Endothelial cell (in vitro differentiated cells): ENCODE data around the gene COL7A1. TPM values are rescaled to one million over a fixed set of nuclear protein-coding genes. Genes with fewer than 3 reads are reported as not detected.
A peak's percentile ranks its signal among the peaks of the same experiment; 100 is the strongest.

Experiments
- DNase-seq: peaks from one replicate; pipeline ENCODE4 v3.0.0; 2021; ENCODE audit warnings: low spot score
- H3K27ac Mint-ChIP-seq: one replicate; pipeline ENCODE4 v1.8.0; 2021; ENCODE audit warnings: mixed read lengths, inconsistent platforms; ENCODE audit not compliant: unreplicated experiment
- H3K27me3 Mint-ChIP-seq: one replicate; pipeline ENCODE4 v1.8.0; 2021; ENCODE audit warnings: mild to moderate bottlenecking, moderate library complexity, mixed read lengths, inconsistent platforms; ENCODE audit not compliant: unreplicated experiment
- H3K36me3 Mint-ChIP-seq: one replicate; pipeline ENCODE4 v1.8.0; 2021; ENCODE audit warnings: mild to moderate bottlenecking, low read depth, mixed read lengths, inconsistent platforms; ENCODE audit not compliant: unreplicated experiment
- H3K4me1 Mint-ChIP-seq: one replicate; pipeline ENCODE4 v1.8.0; 2021; ENCODE audit warnings: mild to moderate bottlenecking, mixed read lengths, inconsistent platforms; ENCODE audit not compliant: unreplicated experiment
- H3K4me3 Mint-ChIP-seq: one replicate; pipeline ENCODE4 v1.8.0; 2021; ENCODE audit warnings: mild to moderate bottlenecking, mixed read lengths, inconsistent platforms; ENCODE audit not compliant: unreplicated experiment
- H3K9me3 Mint-ChIP-seq: one replicate; pipeline ENCODE4 v1.8.0; 2021; ENCODE audit warnings: mixed read lengths, inconsistent platforms; ENCODE audit not compliant: unreplicated experiment
- total RNA-seq: library from RNA; stranded (reverse); fragmentation: NEBNext Ultra II Directional; extraction: Animal tissue kit (Norgen Biotek cat#: 25700); gene quantifications from one replicate; pipeline ENCODE4 v1.2.1, GENCODE V29; 2021; ENCODE audit not compliant: unreplicated experiment
- TF ChIP-seq, protein P1 (sequence below): fragments of 200-600 bp; sonication (generic); IDR thresholded peaks from one replicate; pipeline ENCODE4 v1.5.0; 2021; ENCODE audit warnings: antibody characterized with exemption; ENCODE audit not compliant: unreplicated experiment

The COL7A1 gene
- total RNA-seq, 1 donor from 2014 or later: 5.2 TPM

DNA sequence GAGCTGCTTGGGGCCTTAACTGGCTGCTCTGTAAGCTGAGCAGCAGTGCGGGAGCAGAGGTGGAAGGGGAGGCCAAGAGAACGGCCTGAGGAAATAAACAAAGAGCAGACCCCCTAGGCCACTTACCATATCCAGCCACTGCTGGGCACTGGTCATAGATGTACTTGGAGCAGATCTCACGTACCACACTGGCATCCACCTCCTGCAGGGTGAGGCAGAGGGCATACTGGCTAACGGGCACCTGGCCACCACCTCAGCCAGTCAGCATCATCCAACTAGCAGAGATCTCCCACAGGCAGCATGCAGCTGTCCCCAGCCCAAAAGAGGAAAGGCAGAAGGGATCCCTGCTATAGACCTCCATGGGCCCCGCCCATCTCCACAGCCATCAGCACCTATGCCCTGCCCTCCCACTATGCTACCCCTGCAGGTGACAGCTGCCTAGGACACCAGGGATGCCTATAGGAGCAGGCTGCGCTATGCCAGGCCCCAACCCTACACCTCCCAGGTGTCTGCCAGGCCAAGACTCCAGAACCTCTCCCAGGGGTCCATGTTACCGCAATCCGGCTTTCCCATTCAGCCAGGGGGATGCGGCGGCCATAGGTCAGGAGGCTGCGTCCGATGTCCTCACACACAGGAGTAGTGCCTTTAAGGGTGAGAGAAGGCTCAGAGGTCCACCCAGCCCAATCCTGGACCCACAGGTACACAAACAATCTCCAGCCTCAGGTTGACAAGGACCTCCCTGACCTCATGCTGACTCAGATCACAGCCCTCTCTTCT is 4.6 kb upstream of the COL7A1 start:
- H3K27me3 Mint-ChIP-seq: peaks cover 5% of the 10 kb centered on the region
- H3K4me3 Mint-ChIP-seq: no peak overlapping the region
- H3K9me3 Mint-ChIP-seq: no peaks in the 10 kb centered on the region
- no peaks in the 10 kb centered on the region for H3K4me1 Mint-ChIP-seq
- TF ChIP-seq, protein P1, sequence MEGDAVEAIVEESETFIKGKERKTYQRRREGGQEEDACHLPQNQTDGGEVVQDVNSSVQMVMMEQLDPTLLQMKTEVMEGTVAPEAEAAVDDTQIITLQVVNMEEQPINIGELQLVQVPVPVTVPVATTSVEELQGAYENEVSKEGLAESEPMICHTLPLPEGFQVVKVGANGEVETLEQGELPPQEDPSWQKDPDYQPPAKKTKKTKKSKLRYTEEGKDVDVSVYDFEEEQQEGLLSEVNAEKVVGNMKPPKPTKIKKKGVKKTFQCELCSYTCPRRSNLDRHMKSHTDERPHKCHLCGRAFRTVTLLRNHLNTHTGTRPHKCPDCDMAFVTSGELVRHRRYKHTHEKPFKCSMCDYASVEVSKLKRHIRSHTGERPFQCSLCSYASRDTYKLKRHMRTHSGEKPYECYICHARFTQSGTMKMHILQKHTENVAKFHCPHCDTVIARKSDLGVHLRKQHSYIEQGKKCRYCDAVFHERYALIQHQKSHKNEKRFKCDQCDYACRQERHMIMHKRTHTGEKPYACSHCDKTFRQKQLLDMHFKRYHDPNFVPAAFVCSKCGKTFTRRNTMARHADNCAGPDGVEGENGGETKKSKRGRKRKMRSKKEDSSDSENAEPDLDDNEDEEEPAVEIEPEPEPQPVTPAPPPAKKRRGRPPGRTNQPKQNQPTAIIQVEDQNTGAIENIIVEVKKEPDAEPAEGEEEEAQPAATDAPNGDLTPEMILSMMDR: no peak
- H3K27ac Mint-ChIP-seq: no peak overlapping the region
- DNase-seq: no peak
- peaks cover 26% of the 10 kb centered on the region for H3K36me3 Mint-ChIP-seq

DNA sequence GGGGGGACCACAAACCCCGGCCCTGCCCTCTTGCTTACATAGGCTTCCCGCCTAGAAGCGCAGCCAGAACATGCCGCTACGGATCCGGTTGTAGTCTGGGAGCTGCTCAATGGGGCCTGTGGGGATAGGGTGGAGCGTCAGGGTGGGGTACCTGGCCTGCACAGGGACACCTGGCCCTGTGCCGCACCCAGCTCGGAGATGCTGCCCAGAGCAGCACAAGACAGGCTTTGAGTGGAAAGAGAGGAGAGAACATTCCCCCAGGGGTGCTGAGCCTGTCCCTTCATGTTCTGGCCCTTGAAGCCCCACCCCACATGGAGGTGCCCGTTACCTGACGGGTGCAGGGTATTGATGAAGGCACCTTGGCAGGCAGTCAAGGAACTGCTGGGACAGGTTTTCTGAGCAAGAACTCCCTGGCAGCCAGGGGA is 4.0 kb upstream of the COL7A1 start:
- Mint-ChIP-seq H3K27ac (no peak overlapping the region), H3K36me3 (peaks cover 19% of the 10 kb centered on the region), H3K4me3 (no peak overlapping the region), H3K27me3 (peaks cover 5% of the 10 kb centered on the region), H3K4me1 (no peaks in the 10 kb centered on the region), H3K9me3 (no peaks in the 10 kb centered on the region)
- TF ChIP-seq, protein P1: no peak
- DNase-seq: no peak

DNA sequence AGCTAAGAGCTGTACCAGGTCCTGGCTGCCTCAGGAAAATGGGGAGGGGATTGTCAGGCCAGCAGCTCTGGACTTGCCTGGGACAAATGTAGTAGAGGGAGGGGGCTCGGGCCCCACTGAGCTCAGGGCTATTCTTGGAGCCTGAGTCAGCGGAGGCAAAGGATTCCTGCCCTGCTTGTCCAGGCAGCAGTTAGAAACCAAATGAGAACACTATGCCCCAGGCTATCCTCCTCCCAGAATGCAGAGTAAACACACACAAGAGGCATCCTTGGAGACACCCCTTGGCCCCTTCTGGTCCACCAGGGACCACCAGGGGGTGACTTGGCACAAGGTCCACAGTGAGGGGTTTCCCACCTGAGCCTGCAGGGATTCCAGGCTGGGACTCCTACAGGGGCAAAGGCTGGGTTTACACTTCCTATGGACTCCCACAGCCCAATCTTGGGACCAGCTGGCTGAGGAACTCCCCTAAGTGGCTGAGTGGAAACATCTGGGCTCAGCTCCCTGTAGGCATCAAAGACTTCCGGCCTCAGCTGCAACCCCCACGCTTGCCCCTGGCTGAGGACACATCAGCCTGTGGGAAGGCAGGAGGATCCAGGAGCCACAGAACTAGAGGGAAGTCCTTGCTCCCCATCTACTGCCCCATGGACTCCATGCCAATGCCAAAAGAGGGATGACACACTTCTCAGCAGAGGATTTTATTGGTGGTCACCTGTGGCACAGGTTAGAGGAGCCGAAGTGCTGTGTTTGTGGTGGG is 3.4 kb upstream of the COL7A1 start:
- H3K36me3 Mint-ChIP-seq: peaks cover 15% of the 10 kb centered on the region
- no peaks in the 10 kb centered on the region for H3K9me3 Mint-ChIP-seq
- H3K27ac Mint-ChIP-seq: no peak overlapping the region
- H3K4me1 Mint-ChIP-seq: no peaks in the 10 kb centered on the region
- H3K27me3 Mint-ChIP-seq: peaks cover 5% of the 10 kb centered on the region
- peak overlapping the region; percentile 59 for H3K4me3 Mint-ChIP-seq
- TF ChIP-seq, protein P1: no peak
- no peak for DNase-seq

DNA sequence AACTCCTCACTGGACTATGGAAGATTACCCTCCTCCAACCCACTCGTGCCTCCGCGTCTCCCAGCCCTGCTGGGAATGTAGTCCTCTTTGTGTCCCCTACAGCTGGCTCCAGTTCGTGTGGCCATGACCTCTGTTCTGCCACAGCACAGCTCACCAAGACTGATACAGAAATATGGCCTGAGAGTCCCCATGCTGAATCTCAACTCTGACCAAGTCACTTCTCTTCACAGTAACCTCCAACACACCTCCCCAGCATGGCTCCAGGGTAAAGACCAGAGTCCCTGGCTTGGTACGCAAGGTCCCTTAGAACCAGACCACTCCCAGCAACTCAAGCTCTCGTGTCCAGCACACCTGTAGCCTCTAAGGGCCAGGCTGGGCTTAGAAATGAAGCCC is 2.3 kb upstream of the COL7A1 start:
- DNase-seq: no peak
- TF ChIP-seq, protein P1: no peak
- Mint-ChIP-seq H3K27me3 (peaks cover 12% of the 10 kb centered on the region), H3K4me3 (peak overlapping the region; percentile 13), H3K9me3 (no peaks in the 10 kb centered on the region), H3K27ac (no peak overlapping the region), H3K36me3 (peaks cover 11% of the 10 kb centered on the region), H3K4me1 (no peaks in the 10 kb centered on the region)
